ENCODE results near the gene PDGFB.

DNA sequence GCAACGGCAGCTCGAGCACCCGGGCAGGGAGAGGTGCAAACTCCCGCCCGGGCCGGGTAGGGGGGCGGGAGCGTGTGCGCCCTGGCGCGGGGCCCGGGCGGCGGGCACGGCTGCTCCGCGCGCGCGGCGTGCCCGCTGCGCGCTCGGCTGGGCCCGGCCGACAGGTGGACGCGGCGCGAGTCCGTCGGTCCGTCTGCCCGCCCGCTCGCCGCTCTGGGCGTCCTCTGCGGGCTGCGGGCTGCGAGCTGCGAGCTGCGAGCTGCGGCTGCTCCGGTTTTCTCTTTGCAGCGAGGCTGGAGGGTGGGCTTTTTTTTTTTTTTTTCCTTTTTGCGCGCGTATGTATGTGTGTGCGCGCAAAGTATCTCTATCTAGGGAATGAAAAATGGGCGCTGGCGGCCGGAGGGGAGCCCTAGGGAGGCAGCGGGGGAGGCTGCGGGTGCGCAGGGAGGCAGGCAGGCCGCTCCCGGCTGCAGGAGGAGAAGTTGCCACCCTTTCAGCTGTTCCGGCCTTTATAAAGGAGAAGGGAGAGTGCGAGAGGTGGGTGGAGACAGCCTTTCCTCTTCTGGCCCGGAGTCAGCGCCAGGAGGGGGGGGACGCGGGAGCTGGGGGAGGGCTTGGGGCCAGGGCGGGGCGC lies at the start of gene PDGFB:
- TF ChIP-seq CTCF (IDR thresholded peaks at IDR 0.05) = no peak
- TF ChIP-seq EZH2 (IDR thresholded peaks at IDR 0.05; ENCODE audit: borderline replicate concordance, insufficient read depth, low read depth, low read length, poor library complexity, severe bottlenecking) = no peak

All from B cell (primary cell).